Testis (tissue), 2 donors: ENCODE results near the gene F11.

Source experiments
- POLR2A ChIP-seq: fragments of 450-650 bp; IDR thresholded peaks from one replicate; pipeline ENCODE4 v1.6.1; 2017; ENCODE audit warnings: antibody characterized with exemption, mild to moderate bottlenecking, moderate library complexity
- TF ChIP-seq, protein P1 (sequence below), 3 experiments: fragments of 450-650 bp in 2 of 3; fragments of 200-600 bp in 1 of 3; sonication (generic) in 1 of 3; IDR thresholded peaks; one replicate each; pipeline ENCODE4 v1.5.1; 2016 to 2019; ENCODE audit warnings: antibody characterized with exemption in 3 of 3, mild to moderate bottlenecking in 2 of 3, moderate library complexity in 1 of 3

DNA sequence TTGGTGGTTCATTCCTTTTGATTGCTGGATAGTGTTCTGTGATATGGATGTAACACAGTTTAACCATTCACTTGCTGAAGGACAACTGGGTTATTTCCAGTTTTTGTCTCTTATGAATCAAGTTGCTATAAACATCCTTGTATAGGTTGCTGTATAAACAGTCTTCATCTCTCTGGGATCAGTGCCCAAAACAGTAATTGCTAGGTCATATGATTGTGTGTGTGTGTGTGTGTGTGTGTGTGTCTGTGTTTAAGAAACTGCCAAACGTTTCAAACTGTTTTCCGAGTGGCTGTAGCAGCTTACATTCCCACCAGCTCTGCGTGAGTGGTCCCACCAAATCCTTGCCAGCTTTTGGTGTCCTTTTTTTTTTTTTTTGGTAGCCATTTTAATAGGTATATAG is 60.4 kb downstream of the F11 start:
- no peak for TF ChIP-seq POLR2A
- TF ChIP-seq, protein P1, sequence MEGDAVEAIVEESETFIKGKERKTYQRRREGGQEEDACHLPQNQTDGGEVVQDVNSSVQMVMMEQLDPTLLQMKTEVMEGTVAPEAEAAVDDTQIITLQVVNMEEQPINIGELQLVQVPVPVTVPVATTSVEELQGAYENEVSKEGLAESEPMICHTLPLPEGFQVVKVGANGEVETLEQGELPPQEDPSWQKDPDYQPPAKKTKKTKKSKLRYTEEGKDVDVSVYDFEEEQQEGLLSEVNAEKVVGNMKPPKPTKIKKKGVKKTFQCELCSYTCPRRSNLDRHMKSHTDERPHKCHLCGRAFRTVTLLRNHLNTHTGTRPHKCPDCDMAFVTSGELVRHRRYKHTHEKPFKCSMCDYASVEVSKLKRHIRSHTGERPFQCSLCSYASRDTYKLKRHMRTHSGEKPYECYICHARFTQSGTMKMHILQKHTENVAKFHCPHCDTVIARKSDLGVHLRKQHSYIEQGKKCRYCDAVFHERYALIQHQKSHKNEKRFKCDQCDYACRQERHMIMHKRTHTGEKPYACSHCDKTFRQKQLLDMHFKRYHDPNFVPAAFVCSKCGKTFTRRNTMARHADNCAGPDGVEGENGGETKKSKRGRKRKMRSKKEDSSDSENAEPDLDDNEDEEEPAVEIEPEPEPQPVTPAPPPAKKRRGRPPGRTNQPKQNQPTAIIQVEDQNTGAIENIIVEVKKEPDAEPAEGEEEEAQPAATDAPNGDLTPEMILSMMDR (IDR thresholded peaks at IDR 0.05) = no peak
